ENCODE data around the gene CCL5. TPM values are rescaled to one million over a fixed set of nuclear protein-coding genes. Genes with fewer than 3 reads are reported as not detected.

CCL5 gene
- total and polyA plus RNA-seq, 2 donors (not counting 1 experiment from before 2014, with no cell fraction given), result 2.9 to 5.3 TPM

- ChIA-PET CTCF (no interaction called here), POLR2A (no interaction called here)
- intact Hi-C loops (cut with micrococcal nuclease), result no loop called here
- TF ChIP-seq CTCF (IDR thresholded peaks at IDR 0.05) (no peak), EZH2 (IDR thresholded peaks at IDR 0.05; ENCODE audit: borderline replicate concordance, insufficient read depth, low read depth, low read length, poor library complexity, severe bottlenecking) (no peak)
- Mint-ChIP-seq H3K4me1 (no peaks in the 10 kb centered on the region), H3K9me3 (ENCODE audit: insufficient read depth) (no peaks in the 10 kb centered on the region), H3K27me3 (no peaks in the 10 kb centered on the region), H3K4me3 (no peak overlapping the region), H3K27ac (no peak overlapping the region)
- no peak overlapping the region for H3K9ac ChIP-seq (ENCODE audit: low read length)
- no peak overlapping the region for H3K4me3 ChIP-seq (ENCODE audit: control extremely low read depth in 1 of 5, extremely low read depth in 1 of 5, insufficient read depth in 1 of 5, low read depth in 2 of 5, low read length in 4 of 5)
- H3K27ac ChIP-seq (ENCODE audit: low read length in 2 of 2), result no peak overlapping the region
- no CpG with 5 or more reads among the region's 2 CpGs for WGBS (ENCODE audit: insufficient coverage)
- peaks cover 2 to 4% of the 10 kb centered on the region in 2 experiments for H3K36me3 ChIP-seq (replicated peaks in 1 of 2; ENCODE audit: control extremely low read depth in 1 of 2, control insufficient read depth in 1 of 2, extremely low read depth in 1 of 2, insufficient read depth in 2 of 2, low read length in 1 of 2)
- no peak overlapping the region for H3K4me2 ChIP-seq (replicated peaks; ENCODE audit: low read depth, low read length, poor library complexity, severe bottlenecking)
- no peaks in the 10 kb centered on the region for H4K20me1 ChIP-seq (ENCODE audit: control insufficient read depth, insufficient read depth, low read length, poor library complexity, severe bottlenecking)
- DNase-seq (no peak), ATAC-seq (ENCODE audit: low read depth) (no peak)
- H3K9me3 ChIP-seq (ENCODE audit: control extremely low read depth in 1 of 3, control insufficient read depth in 2 of 3, insufficient read depth in 1 of 3, low read length in 2 of 3), result no peaks in the 10 kb centered on the region
- H3K79me2 ChIP-seq (ENCODE audit: control insufficient read depth, insufficient read depth, low read length), result no peaks in the 10 kb centered on the region
- no peaks in the 10 kb centered on the region for H3K4me1 ChIP-seq (ENCODE audit: control insufficient read depth in 2 of 2, insufficient read depth in 2 of 2, low read length in 2 of 2)
- H2AFZ ChIP-seq (ENCODE audit: insufficient read depth, low read depth, low read length, poor library complexity, severe bottlenecking), result no peak overlapping the region
- H3K27me3 ChIP-seq (replicated peaks in 1 of 4; ENCODE audit: control extremely low read depth in 1 of 4, control insufficient read depth in 3 of 4, insufficient read depth in 4 of 4, low read length in 3 of 4), result no peaks in the 10 kb centered on the region
Measured at GRCh38 chr17:35856603-35857002, 23.6 kb downstream of the CCL5 start.

- ATAC-seq (ENCODE audit: low read depth) (no peak), DNase-seq (no peak)
- TF ChIP-seq CTCF (IDR thresholded peaks at IDR 0.05) (no peak), EZH2 (IDR thresholded peaks at IDR 0.05; ENCODE audit: borderline replicate concordance, insufficient read depth, low read depth, low read length, poor library complexity, severe bottlenecking) (no peak)
- Histone ChIP-seq H4K20me1 (ENCODE audit: control insufficient read depth, insufficient read depth, low read length, poor library complexity, severe bottlenecking) (no peaks in the 10 kb centered on the region), H3K36me3 (replicated peaks in 1 of 2; ENCODE audit: control extremely low read depth in 1 of 2, control insufficient read depth in 1 of 2, extremely low read depth in 1 of 2, insufficient read depth in 2 of 2, low read length in 1 of 2) (peaks cover 2 to 4% of the 10 kb centered on the region in 2 experiments), H3K9me3 (ENCODE audit: control extremely low read depth in 1 of 3, control insufficient read depth in 2 of 3, insufficient read depth in 1 of 3, low read length in 2 of 3) (no peaks in the 10 kb centered on the region), H3K4me2 (replicated peaks; ENCODE audit: low read depth, low read length, poor library complexity, severe bottlenecking) (no peak overlapping the region), H3K27me3 (replicated peaks in 1 of 4; ENCODE audit: control extremely low read depth in 1 of 4, control insufficient read depth in 3 of 4, insufficient read depth in 4 of 4, low read length in 3 of 4) (no peaks in the 10 kb centered on the region), H3K4me3 (ENCODE audit: control extremely low read depth in 1 of 5, extremely low read depth in 1 of 5, insufficient read depth in 1 of 5, low read depth in 2 of 5, low read length in 4 of 5) (no peak overlapping the region), H2AFZ (ENCODE audit: insufficient read depth, low read depth, low read length, poor library complexity, severe bottlenecking) (no peak overlapping the region), H3K4me1 (ENCODE audit: control insufficient read depth in 2 of 2, insufficient read depth in 2 of 2, low read length in 2 of 2) (no peaks in the 10 kb centered on the region), H3K79me2 (ENCODE audit: control insufficient read depth, insufficient read depth, low read length) (no peaks in the 10 kb centered on the region), H3K9ac (ENCODE audit: low read length) (no peak overlapping the region), H3K27ac (ENCODE audit: low read length in 2 of 2) (no peak overlapping the region)
- ChIA-PET CTCF (no interaction called here), POLR2A (no interaction called here)
- intact Hi-C loops (cut with micrococcal nuclease), result no loop called here
- Mint-ChIP-seq H3K4me1 (no peaks in the 10 kb centered on the region), H3K27ac (no peak overlapping the region), H3K4me3 (no peak overlapping the region), H3K27me3 (no peaks in the 10 kb centered on the region), H3K9me3 (ENCODE audit: insufficient read depth) (no peaks in the 10 kb centered on the region)
- 84% methylated on average over 4 of the region's 5 CpGs for WGBS (ENCODE audit: insufficient coverage)
Measured at GRCh38 chr17:35855965-35856364, 24.2 kb downstream of the CCL5 start.

Measured in B cell (primary cell).